Measurements from ENCODE around the gene UBQLN3. TPM values are rescaled to one million over a fixed set of nuclear protein-coding genes. Genes with fewer than 3 reads are reported as not detected.

UBQLN3 gene
- total RNA-seq, 2 experiments from 2014 or later, result not detected

GRCh38 chr11:5524756-5525155 is 15.0 kb upstream of the UBQLN3 start:
- ChIA-PET CTCF (no interaction called here), POLR2A (no interaction called here)
- Mint-ChIP-seq H3K36me3 (ENCODE audit: low read depth) (no peaks in the 10 kb centered on the region), H3K4me1 (no peaks in the 10 kb centered on the region), H3K4me3 (no peak overlapping the region), H3K9me3 (no peaks in the 10 kb centered on the region), H3K27ac (no peak overlapping the region), H3K27me3 (no peaks in the 10 kb centered on the region)
- DNase-seq, result no peak

GRCh38 chr11:5522308-5522707 is 12.6 kb upstream of the UBQLN3 start:
- Mint-ChIP-seq H3K27ac (no peak overlapping the region), H3K36me3 (ENCODE audit: low read depth) (no peaks in the 10 kb centered on the region), H3K4me3 (no peak overlapping the region), H3K4me1 (no peaks in the 10 kb centered on the region), H3K9me3 (no peaks in the 10 kb centered on the region), H3K27me3 (no peaks in the 10 kb centered on the region)
- ChIA-PET POLR2A (no interaction called here), CTCF (no interaction called here)
- DNase-seq, result no peak

- CTCF ChIA-PET, result no interaction called here
- Mint-ChIP-seq H3K9me3 (no peaks in the 10 kb centered on the region), H3K4me1 (no peaks in the 10 kb centered on the region), H3K4me3 (no peak overlapping the region), H3K36me3 (ENCODE audit: low read depth) (no peaks in the 10 kb centered on the region), H3K27ac (no peak overlapping the region), H3K27me3 (no peaks in the 10 kb centered on the region)
- DNase-seq, result no peak
- POLR2A ChIA-PET, result no interaction called here
Measured at GRCh38 chr11:5521540-5521939, 11.8 kb upstream of the UBQLN3 start.

- POLR2A ChIA-PET, result no interaction called here
- CTCF ChIA-PET, result no interaction called here
- Mint-ChIP-seq H3K9me3 (no peaks in the 10 kb centered on the region), H3K27ac (no peak within 1 kb of the TSS), H3K36me3 (ENCODE audit: low read depth) (no peaks in the 10 kb centered on the region), H3K4me1 (no peaks in the 10 kb centered on the region), H3K27me3 (peaks cover 1% of the 10 kb centered on the region), H3K4me3 (no peak within 1 kb of the TSS)
- no peak for DNase-seq
Measured at GRCh38 chr11:5516599-5516998, 6.8 kb upstream of the UBQLN3 start, which contains the start of gene UBQLNL. UBQLNL (minus strand) TSS chr11:5516699; CDS start chr11:5516441, 258 bp downstream.

- no peak overlapping the region for H3K27ac Mint-ChIP-seq
- H3K27me3 Mint-ChIP-seq, result peaks cover 8% of the 10 kb centered on the region
- POLR2A ChIA-PET, result no interaction called here
- no peaks in the 10 kb centered on the region for H3K4me1 Mint-ChIP-seq
- H3K9me3 Mint-ChIP-seq, result no peaks in the 10 kb centered on the region
- CTCF ChIA-PET, result no interaction called here
- no peak overlapping the region for H3K4me3 Mint-ChIP-seq
- no peak for DNase-seq
- H3K36me3 Mint-ChIP-seq (ENCODE audit: low read depth), result no peaks in the 10 kb centered on the region
Measured at GRCh38 chr11:5514841-5515240, 5.1 kb upstream of the UBQLN3 start.

GRCh38 chr11:5508605-5509004 is 1.2 kb downstream of the UBQLN3 start:
- H3K4me3 Mint-ChIP-seq, result no peak overlapping the region
- no peaks in the 10 kb centered on the region for H3K9me3 Mint-ChIP-seq
- H3K36me3 Mint-ChIP-seq (ENCODE audit: low read depth), result no peaks in the 10 kb centered on the region
- no peak for DNase-seq
- H3K27me3 Mint-ChIP-seq, result peaks cover 13% of the 10 kb centered on the region
- ChIA-PET POLR2A (no interaction called here), CTCF (no interaction called here)
- no peaks in the 10 kb centered on the region for H3K4me1 Mint-ChIP-seq
- no peak overlapping the region for H3K27ac Mint-ChIP-seq

GRCh38 chr11:5507933-5508305 is 1.8 kb downstream of the UBQLN3 start:
- Mint-ChIP-seq H3K4me3 (no peak overlapping the region), H3K9me3 (no peaks in the 10 kb centered on the region), H3K27ac (no peak overlapping the region), H3K4me1 (no peaks in the 10 kb centered on the region), H3K36me3 (ENCODE audit: low read depth) (no peaks in the 10 kb centered on the region), H3K27me3 (peaks cover 13% of the 10 kb centered on the region)
- ChIA-PET POLR2A (no interaction called here), CTCF (no interaction called here)
- no peak for DNase-seq

- ChIA-PET CTCF (interaction anchor here (1.3 to 1.5 kb wide), 2 partner anchors 31 to 92 kb away, joined by 3 read pairs; no protein-coding TSS in a partner anchor), POLR2A (interaction anchor here (1.0 kb wide), 1 partner anchor 19 kb away, joined by 3 read pairs; no protein-coding TSS in a partner anchor)
- H3K4me3 Mint-ChIP-seq, result no peak overlapping the region
- no peaks in the 10 kb centered on the region for H3K36me3 Mint-ChIP-seq (ENCODE audit: low read depth)
- no peak for DNase-seq
- H3K4me1 Mint-ChIP-seq, result no peaks in the 10 kb centered on the region
- H3K27me3 Mint-ChIP-seq, result peaks cover 12% of the 10 kb centered on the region
- no peaks in the 10 kb centered on the region for H3K9me3 Mint-ChIP-seq
- H3K27ac Mint-ChIP-seq, result no peak overlapping the region
Measured at GRCh38 chr11:5507177-5507932, 2.4 kb downstream of the UBQLN3 start.

- H3K4me3 Mint-ChIP-seq, result no peak overlapping the region
- no peak overlapping the region for H3K27ac Mint-ChIP-seq
- no peaks in the 10 kb centered on the region for H3K36me3 Mint-ChIP-seq (ENCODE audit: low read depth)
- no peak for DNase-seq
- no peaks in the 10 kb centered on the region for H3K9me3 Mint-ChIP-seq
- ChIA-PET POLR2A (no interaction called here), CTCF (interaction anchor here (1.3 to 1.5 kb wide), 2 partner anchors 29 to 94 kb away, joined by 3 read pairs; no protein-coding TSS in a partner anchor)
- H3K4me1 Mint-ChIP-seq, result no peaks in the 10 kb centered on the region
- peaks cover 12% of the 10 kb centered on the region for H3K27me3 Mint-ChIP-seq
Measured at GRCh38 chr11:5505363-5506048, 4.3 kb downstream of the UBQLN3 start.

- H3K4me3 Mint-ChIP-seq, result no peak overlapping the region
- H3K9me3 Mint-ChIP-seq, result no peaks in the 10 kb centered on the region
- ChIA-PET POLR2A (no interaction called here), CTCF (no interaction called here)
- H3K27me3 Mint-ChIP-seq, result peaks cover 11% of the 10 kb centered on the region
- H3K27ac Mint-ChIP-seq, result no peak overlapping the region
- no peaks in the 10 kb centered on the region for H3K36me3 Mint-ChIP-seq (ENCODE audit: low read depth)
- H3K4me1 Mint-ChIP-seq, result no peaks in the 10 kb centered on the region
- DNase-seq, result no peak
Measured at GRCh38 chr11:5504403-5504921, 5.3 kb downstream of the UBQLN3 start.

- no peaks in the 10 kb centered on the region for H3K9me3 Mint-ChIP-seq
- H3K27ac Mint-ChIP-seq, result no peak overlapping the region
- H3K4me1 Mint-ChIP-seq, result no peaks in the 10 kb centered on the region
- DNase-seq, result no peak
- POLR2A ChIA-PET, result no interaction called here
- peaks cover 11% of the 10 kb centered on the region for H3K27me3 Mint-ChIP-seq
- CTCF ChIA-PET, result no interaction called here
- H3K4me3 Mint-ChIP-seq, result no peak overlapping the region
- no peaks in the 10 kb centered on the region for H3K36me3 Mint-ChIP-seq (ENCODE audit: low read depth)
Measured at GRCh38 chr11:5500393-5500801, 9.4 kb downstream of the UBQLN3 start.

GRCh38 chr11:5499671-5500070 is 10.1 kb downstream of the UBQLN3 start:
- no peaks in the 10 kb centered on the region for H3K36me3 Mint-ChIP-seq (ENCODE audit: low read depth)
- no peaks in the 10 kb centered on the region for H3K4me1 Mint-ChIP-seq
- ChIA-PET CTCF (no interaction called here), POLR2A (no interaction called here)
- no peak overlapping the region for H3K27ac Mint-ChIP-seq
- no peaks in the 10 kb centered on the region for H3K9me3 Mint-ChIP-seq
- DNase-seq, result no peak
- no peak overlapping the region for H3K4me3 Mint-ChIP-seq
- peaks cover 10% of the 10 kb centered on the region for H3K27me3 Mint-ChIP-seq

- Mint-ChIP-seq H3K4me1 (no peaks in the 10 kb centered on the region), H3K4me3 (no peak overlapping the region), H3K27me3 (peaks cover 8% of the 10 kb centered on the region), H3K27ac (no peak overlapping the region), H3K36me3 (ENCODE audit: low read depth) (no peaks in the 10 kb centered on the region), H3K9me3 (no peaks in the 10 kb centered on the region)
- POLR2A ChIA-PET, result no interaction called here
- DNase-seq, result no peak
- CTCF ChIA-PET, result no interaction called here
Measured at GRCh38 chr11:5489576-5490357, 20.0 kb downstream of the UBQLN3 start.
